ENCODE measurements around the gene MCF2L2. TPM values are rescaled to one million over a fixed set of nuclear protein-coding genes. Genes with fewer than 3 reads are reported as not detected.

Gene MCF2L2
- polyA plus RNA-seq, 1 donor from 2014 or later: 9.3 TPM

- Histone ChIP-seq H2AFZ (ENCODE audit: low read depth, low read length) (no peak overlapping the region), H3K36me3 (ENCODE audit: insufficient read depth, low read length) (no peaks in the 10 kb centered on the region), H3K27ac (ENCODE audit: low read length) (no peak overlapping the region), H3K9ac (ENCODE audit: low read length) (no peak overlapping the region), H3K4me2 (ENCODE audit: low read length) (no peak overlapping the region), H3K27me3 (ENCODE audit: insufficient read depth, low read depth, low read length) (no peaks in the 10 kb centered on the region), H3K9me3 (ENCODE audit: low read length) (no peaks in the 10 kb centered on the region), H3K4me3 (ENCODE audit: low read length) (no peak overlapping the region), H3F3A (ENCODE audit: insufficient read depth, low read length, poor library complexity, severe bottlenecking) (no peaks in the 10 kb centered on the region), H3K79me2 (replicated peaks; ENCODE audit: insufficient read depth, low read length) (no peaks in the 10 kb centered on the region), H4K20me1 (ENCODE audit: insufficient read depth) (no peaks in the 10 kb centered on the region), H3K9me2 (ENCODE audit: insufficient read depth, low read length) (no peaks in the 10 kb centered on the region)
- no peak for TF ChIP-seq TAF1 (IDR thresholded peaks at IDR 0.05; ENCODE audit: low read depth)
- no peak for TF ChIP-seq EZH2 (IDR thresholded peaks at IDR 0.05; ENCODE audit: borderline replicate concordance, insufficient read depth, low read length, poor library complexity, severe bottlenecking)
- no peak for TF ChIP-seq SMC3 (conservative IDR thresholded peaks at IDR 0.05; ENCODE audit: poor library complexity)
- no peak for TF ChIP-seq CTCF (IDR thresholded peaks at IDR 0.05; ENCODE audit: poor library complexity, severe bottlenecking)
- TF ChIP-seq MXI1 (conservative IDR thresholded peaks at IDR 0.05; ENCODE audit: poor library complexity, severe bottlenecking): no peak
- no peak for TF ChIP-seq EP300 (conservative IDR thresholded peaks at IDR 0.05; ENCODE audit: poor library complexity, severe bottlenecking)
- TF ChIP-seq RAD21 (conservative IDR thresholded peaks at IDR 0.05): no peak
- no peak for TF ChIP-seq REST (IDR thresholded peaks at IDR 0.05; ENCODE audit: borderline replicate concordance)
- TF ChIP-seq POLR2AphosphoS5 (IDR thresholded peaks at IDR 0.05): no peak
These were observed 37.6 kb downstream of the MCF2L2 start for GRCh38 chr3:183390844-183391243.

- Histone ChIP-seq H3K79me2 (replicated peaks; ENCODE audit: insufficient read depth, low read length) (no peaks in the 10 kb centered on the region), H3K4me3 (ENCODE audit: low read length) (no peak overlapping the region), H3K36me3 (ENCODE audit: insufficient read depth, low read length) (no peaks in the 10 kb centered on the region), H3K9me2 (ENCODE audit: insufficient read depth, low read length) (no peaks in the 10 kb centered on the region), H4K20me1 (ENCODE audit: insufficient read depth) (no peaks in the 10 kb centered on the region), H3F3A (ENCODE audit: insufficient read depth, low read length, poor library complexity, severe bottlenecking) (no peaks in the 10 kb centered on the region), H3K9me3 (ENCODE audit: low read length) (no peaks in the 10 kb centered on the region), H2AFZ (ENCODE audit: low read depth, low read length) (no peak overlapping the region), H3K9ac (ENCODE audit: low read length) (no peak overlapping the region), H3K4me2 (ENCODE audit: low read length) (no peak overlapping the region), H3K27me3 (ENCODE audit: insufficient read depth, low read depth, low read length) (no peaks in the 10 kb centered on the region), H3K27ac (ENCODE audit: low read length) (no peak overlapping the region)
- no peak for TF ChIP-seq POLR2AphosphoS5 (IDR thresholded peaks at IDR 0.05)
- no peak for TF ChIP-seq SMC3 (conservative IDR thresholded peaks at IDR 0.05; ENCODE audit: poor library complexity)
- no peak for TF ChIP-seq EZH2 (IDR thresholded peaks at IDR 0.05; ENCODE audit: borderline replicate concordance, insufficient read depth, low read length, poor library complexity, severe bottlenecking)
- TF ChIP-seq EP300 (conservative IDR thresholded peaks at IDR 0.05; ENCODE audit: poor library complexity, severe bottlenecking): no peak
- no peak for TF ChIP-seq MXI1 (conservative IDR thresholded peaks at IDR 0.05; ENCODE audit: poor library complexity, severe bottlenecking)
- TF ChIP-seq REST (IDR thresholded peaks at IDR 0.05; ENCODE audit: borderline replicate concordance): no peak
These were observed 40.1 kb downstream of the MCF2L2 start for GRCh38 chr3:183388213-183388895.
